ENCODE results near the gene FOXO3. TPM values are rescaled to one million over a fixed set of nuclear protein-coding genes. Genes with fewer than 3 reads are reported as not detected.

FOXO3 gene
- total and polyA plus RNA-seq, 9 donors: 33.4 to 94.8 (median 70.0) TPM

GRCh38 chr6:108635505-108636226, 74.9 kb downstream of the FOXO3 start:
- WGBS, 3 donors: 80 to 86% (median 82%) methylated on average over 6 of the region's 6 CpGs
- Histone ChIP-seq H3K27me3 (no peaks in the 10 kb centered on the region), H3K27ac (no peak overlapping the region), H3K4me3 (no peak overlapping the region), H3K36me3 (no peaks in the 10 kb centered on the region), H3K9me3 (no peaks in the 10 kb centered on the region), H3K4me1 (ENCODE audit: insufficient read depth) (peaks cover 14% of the 10 kb centered on the region)
- TF ChIP-seq CTCF (IDR thresholded peaks at IDR 0.05): no peak
- TF ChIP-seq EP300 (IDR thresholded peaks at IDR 0.05): no peak
- TF ChIP-seq POLR2A (IDR thresholded peaks at IDR 0.05): no peak
- no peak for DNase-seq
- intact Hi-C loops (cut with DNase I): no loop called here

GRCh38 chr6:108637963-108638362, 77.2 kb downstream of the FOXO3 start:
- intact Hi-C loops (cut with DNase I): no loop called here
- TF ChIP-seq POLR2A (IDR thresholded peaks at IDR 0.05): no peak
- TF ChIP-seq EP300 (IDR thresholded peaks at IDR 0.05): no peak
- no peak for TF ChIP-seq CTCF (IDR thresholded peaks at IDR 0.05)
- Histone ChIP-seq H3K27me3 (no peaks in the 10 kb centered on the region), H3K4me1 (ENCODE audit: insufficient read depth) (peaks cover 8% of the 10 kb centered on the region), H3K9me3 (no peaks in the 10 kb centered on the region), H3K36me3 (no peaks in the 10 kb centered on the region), H3K4me3 (no peak overlapping the region), H3K27ac (no peak overlapping the region)
- DNase-seq: no peak
- WGBS, 3 donors: 96 to 98% (median 97%) methylated on average over 1 of the region's 1 CpG

- Histone ChIP-seq H3K4me1 (ENCODE audit: insufficient read depth) (peaks cover 14% of the 10 kb centered on the region), H3K27ac (no peak overlapping the region), H3K4me3 (no peak overlapping the region), H3K27me3 (no peaks in the 10 kb centered on the region), H3K9me3 (no peaks in the 10 kb centered on the region), H3K36me3 (no peaks in the 10 kb centered on the region)
- TF ChIP-seq CTCF (IDR thresholded peaks at IDR 0.05) (no peak), POLR2A (IDR thresholded peaks at IDR 0.05) (no peak), EP300 (IDR thresholded peaks at IDR 0.05) (no peak)
- 86 to 100% (median 88%) methylated on average over 2 of the region's 2 CpGs for WGBS, 3 donors
- no peak for DNase-seq
- intact Hi-C loops (cut with DNase I): no loop called here
Observed at GRCh38 chr6:108638993-108639392, 78.3 kb downstream of the FOXO3 start.

- Histone ChIP-seq H3K27me3 (no peaks in the 10 kb centered on the region), H3K36me3 (no peaks in the 10 kb centered on the region), H3K4me3 (no peak overlapping the region), H3K4me1 (ENCODE audit: insufficient read depth) (peaks cover 17% of the 10 kb centered on the region), H3K9me3 (no peaks in the 10 kb centered on the region), H3K27ac (no peak overlapping the region)
- intact Hi-C loops (cut with DNase I): no loop called here
- 88 to 92% (median 90%) methylated on average over 2 of the region's 2 CpGs for WGBS, 3 donors
- DNase-seq: no peak
- TF ChIP-seq CTCF (IDR thresholded peaks at IDR 0.05) (no peak), POLR2A (IDR thresholded peaks at IDR 0.05) (no peak), EP300 (IDR thresholded peaks at IDR 0.05) (no peak)
Observed at GRCh38 chr6:108640104-108640503, 79.4 kb downstream of the FOXO3 start.
